IPS DF 6.9 (cell line): ENCODE data around the gene ACOX3.
"Not testable (repeated sequence)": the region's sequence is repeated elsewhere in the genome, so short reads cannot be mapped to it uniquely, and the experiment has no call there.

ENCODE experiments used
- DNase-seq: peaks from one replicate; pipeline ENCODE4 v3.0.0-alpha.2; 2013; ENCODE audit warnings: low read depth, low spot score
- H3K27ac ChIP-seq: one replicate; pipeline ENCODE4 v1.5.1; 2013; ENCODE audit warnings: low read length, control low read depth
- H3K27me3 ChIP-seq: 2 replicates; pipeline ENCODE4 v1.6.1; 2013; ENCODE audit warnings: mild to moderate bottlenecking, low read length; ENCODE audit not compliant: control insufficient read depth, insufficient read depth
- H3K36me3 ChIP-seq: 2 replicates; pipeline ENCODE4 v1.6.1; 2013; ENCODE audit warnings: low read length; ENCODE audit not compliant: control insufficient read depth, insufficient read depth
- H3K4me1 ChIP-seq: 2 replicates; pipeline ENCODE4 v1.6.1; 2013; ENCODE audit warnings: low read length; ENCODE audit not compliant: control insufficient read depth, insufficient read depth
- H3K4me3 ChIP-seq: 2 replicates; pipeline ENCODE4 v1.5.1; 2013; ENCODE audit warnings: mild to moderate bottlenecking, low read length
- H3K9me3 ChIP-seq: 2 replicates; pipeline ENCODE4 v1.6.1; 2013; ENCODE audit warnings: low read length, inconsistent platforms; ENCODE audit not compliant: control insufficient read depth, insufficient read depth
- WGBS: extraction: QIAGEN DNeasy Blood & Tissue Kit; methylation state at CpG from one replicate; pipeline ENCODE4 v1.1.7; 2013; ENCODE audit warnings: mixed read lengths, missing lambda C conversion rate; ENCODE audit not compliant: insufficient read length, insufficient coverage; 5-methylcytosine and 5-hydroxymethylcytosine counted together

ACOX3 gene

GRCh38 chr4:8387194-8387593 lies 53.3 kb downstream of the ACOX3 start:
- H3K27me3 ChIP-seq: no peaks in the 10 kb centered on the region
- no CpG with 5 or more reads among the region's 22 CpGs for WGBS
- H3K4me3 ChIP-seq: no peak overlapping the region
- no peaks in the 10 kb centered on the region for H3K9me3 ChIP-seq
- H3K27ac ChIP-seq: no peak overlapping the region
- DNase-seq: no peak
- H3K4me1 ChIP-seq: peaks cover under 1% of the 10 kb centered on the region; the same call in 1 of the 2 replicates
- H3K36me3 ChIP-seq: no peaks in the 10 kb centered on the region; the same call in 1 of the 2 replicates

GRCh38 chr4:8386731-8387130 lies 53.8 kb downstream of the ACOX3 start:
- no peaks in the 10 kb centered on the region for H3K4me1 ChIP-seq
- H3K9me3 ChIP-seq: no peaks in the 10 kb centered on the region
- no peak for DNase-seq
- no CpG with 5 or more reads among the region's 24 CpGs for WGBS
- H3K4me3 ChIP-seq: no peak overlapping the region
- H3K27me3 ChIP-seq: no peaks in the 10 kb centered on the region
- H3K36me3 ChIP-seq: no peaks in the 10 kb centered on the region; the same call in 1 of the 2 replicates
- H3K27ac ChIP-seq: no peak overlapping the region

DNA sequence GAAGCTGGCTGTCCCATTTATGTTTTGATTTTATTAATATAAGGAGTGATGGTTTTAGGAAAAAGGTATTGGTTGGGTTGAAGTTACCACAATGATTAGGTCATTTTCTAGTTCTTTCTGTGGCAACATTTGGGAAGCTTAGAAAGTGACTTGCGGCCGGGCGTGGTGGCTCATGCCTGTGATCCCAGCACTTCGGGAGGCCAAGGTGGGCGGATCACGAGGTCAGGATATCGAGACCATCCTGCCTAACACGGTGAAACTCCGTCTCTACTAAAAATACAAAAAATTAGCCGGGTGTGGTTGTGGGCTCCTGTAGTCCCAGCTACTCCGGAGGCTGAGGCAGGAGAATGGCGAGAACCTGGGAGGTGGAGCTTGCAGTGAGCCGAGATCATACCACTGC lies 54.4 kb downstream of the ACOX3 start:
- H3K9me3 ChIP-seq, H3K36me3 ChIP-seq, H3K4me3 ChIP-seq, H3K27ac ChIP-seq, H3K4me1 ChIP-seq, DNase-seq, H3K27me3 ChIP-seq: not testable (repeated sequence)
- no CpG with 5 or more reads among the region's 13 CpGs for WGBS

- no peak overlapping the region for H3K4me3 ChIP-seq
- no peaks in the 10 kb centered on the region for H3K9me3 ChIP-seq
- no peak overlapping the region for H3K27ac ChIP-seq
- WGBS: no CpG with 5 or more reads among the region's 11 CpGs
- DNase-seq: no peak
- no peaks in the 10 kb centered on the region; the same call in 1 of the 2 replicates for H3K36me3 ChIP-seq
- no peaks in the 10 kb centered on the region for H3K27me3 ChIP-seq
- no peaks in the 10 kb centered on the region for H3K4me1 ChIP-seq
Measured at GRCh38 chr4:8385611-8386010, 54.9 kb downstream of the ACOX3 start.

DNA sequence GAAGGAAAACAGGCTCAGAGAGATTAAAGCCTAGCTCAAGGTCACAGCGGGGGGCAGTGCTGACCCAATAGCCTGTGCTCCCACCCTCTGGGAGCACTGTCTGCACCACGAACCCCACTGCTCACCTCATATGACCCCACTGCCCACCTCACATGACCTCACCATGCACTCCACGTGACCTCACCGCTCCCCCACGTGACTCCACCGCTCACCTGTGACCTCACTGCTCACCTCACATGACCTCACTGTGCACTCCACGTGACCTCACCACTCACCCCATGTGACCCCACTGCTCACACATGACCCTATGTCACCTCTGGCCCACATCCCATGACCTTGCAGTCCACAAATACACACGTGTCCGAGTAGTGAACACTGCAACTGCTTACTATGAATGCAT lies 55.4 kb downstream of the ACOX3 start:
- Histone ChIP-seq H3K27me3 (no peaks in the 10 kb centered on the region), H3K36me3 (no peaks in the 10 kb centered on the region; the same call in 1 of the 2 replicates), H3K4me1 (no peaks in the 10 kb centered on the region), H3K27ac (no peak overlapping the region), H3K9me3 (no peaks in the 10 kb centered on the region), H3K4me3 (no peak overlapping the region)
- no CpG with 5 or more reads among the region's 9 CpGs for WGBS
- DNase-seq: no peak

- no CpG with 5 or more reads among the region's 26 CpGs for WGBS
Measured at GRCh38 chr4:8384397-8385060, 56.0 kb downstream of the ACOX3 start.

DNA sequence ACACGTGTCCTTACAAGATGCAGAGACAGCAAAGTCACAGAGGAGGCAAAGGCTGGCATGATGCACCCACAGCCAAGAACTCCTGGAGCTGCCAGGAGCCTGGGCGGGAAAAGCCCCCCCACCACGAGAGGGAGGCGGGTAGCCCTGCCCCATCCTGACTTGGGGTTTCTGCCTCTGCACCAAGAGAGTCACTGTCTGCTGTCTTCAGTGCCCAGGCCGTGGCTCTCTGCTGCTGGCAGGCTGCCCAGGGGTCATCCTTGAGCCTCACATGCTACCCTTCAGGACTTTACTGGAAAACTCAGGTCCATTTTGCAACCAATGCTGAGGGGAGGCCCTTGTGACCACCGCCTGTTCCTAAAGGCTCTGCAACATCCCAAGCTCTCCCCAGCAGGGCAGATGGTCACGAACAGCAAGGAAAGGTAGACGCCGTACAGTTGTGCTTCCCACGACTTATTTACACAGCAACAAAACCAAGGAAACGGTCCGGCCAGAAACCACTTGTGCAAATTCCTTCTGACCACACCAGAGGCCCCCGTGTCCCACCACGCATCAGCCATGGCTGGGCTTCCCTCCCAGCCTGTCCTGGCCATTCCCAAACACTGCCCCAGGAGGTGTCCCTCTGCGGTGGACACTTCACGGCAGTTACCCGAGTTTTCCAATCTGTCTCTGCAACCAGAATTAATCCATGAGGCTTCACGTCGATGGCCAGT lies 56.9 kb downstream of the ACOX3 start:
- Histone ChIP-seq H3K27me3 (no peaks in the 10 kb centered on the region), H3K27ac (no peak overlapping the region), H3K4me1 (no peaks in the 10 kb centered on the region), H3K36me3 (no peaks in the 10 kb centered on the region; the same call in 1 of the 2 replicates), H3K9me3 (no peaks in the 10 kb centered on the region), H3K4me3 (no peak overlapping the region)
- no CpG with 5 or more reads among the region's 19 CpGs for WGBS
- no peak for DNase-seq

More at GRCh38 chr4:8384397-8385060, 56.0 kb downstream of the ACOX3 start:
- Histone ChIP-seq H3K36me3 (no peaks in the 10 kb centered on the region; the same call in 1 of the 2 replicates), H3K9me3 (no peaks in the 10 kb centered on the region), H3K4me3 (no peak overlapping the region), H3K27me3 (no peaks in the 10 kb centered on the region), H3K4me1 (no peaks in the 10 kb centered on the region), H3K27ac (no peak overlapping the region)
- DNase-seq: no peak

- Histone ChIP-seq H3K9me3 (no peaks in the 10 kb centered on the region), H3K36me3 (no peaks in the 10 kb centered on the region; the same call in 1 of the 2 replicates), H3K27me3 (no peaks in the 10 kb centered on the region), H3K27ac (no peak overlapping the region), H3K4me3 (no peak overlapping the region), H3K4me1 (no peaks in the 10 kb centered on the region)
- no peak for DNase-seq
- WGBS: no CpG with 5 or more reads among the region's 14 CpGs
Measured at GRCh38 chr4:8383016-8383415, 57.5 kb downstream of the ACOX3 start.

DNA sequence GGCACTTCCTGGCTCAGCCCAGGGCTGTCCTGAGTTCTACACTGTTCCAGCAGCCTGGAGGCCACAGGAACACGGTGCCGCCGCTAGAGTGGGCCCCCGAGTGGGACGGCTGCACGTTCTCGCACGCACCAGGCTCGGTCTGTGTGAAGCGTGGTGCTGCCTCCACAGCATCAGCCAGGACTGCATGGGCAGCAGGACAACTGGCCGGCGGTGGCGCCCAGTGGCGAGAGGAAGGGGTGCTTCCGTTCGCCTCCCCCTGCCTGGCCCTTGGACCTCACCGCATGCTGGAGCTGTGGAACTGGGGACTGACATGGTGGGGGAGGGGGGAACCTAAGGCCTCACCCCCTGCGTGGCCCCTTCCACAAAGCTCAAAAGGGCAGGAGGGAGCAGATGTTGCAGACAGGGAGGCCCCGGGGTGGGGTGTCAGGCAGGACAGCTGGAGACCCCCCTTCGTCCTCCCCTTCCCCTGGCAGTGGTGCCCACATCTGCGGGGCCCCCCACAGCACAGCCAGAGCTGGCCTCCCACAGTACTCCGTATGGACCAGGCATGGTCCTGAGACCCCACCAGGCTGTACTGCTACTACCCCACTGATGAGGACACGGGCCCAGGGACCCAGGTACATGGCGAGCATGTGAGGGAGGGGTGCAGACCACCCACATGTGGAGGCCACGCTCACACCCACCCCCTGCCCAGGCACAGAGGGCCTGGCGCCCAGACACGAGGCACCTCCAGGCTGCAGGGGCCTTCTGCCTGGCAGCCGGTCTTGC lies 58.5 kb downstream of the ACOX3 start:
- H3K27ac ChIP-seq: no peak overlapping the region
- H3K36me3 ChIP-seq: no peaks in the 10 kb centered on the region; the same call in 1 of the 2 replicates
- no peaks in the 10 kb centered on the region for H3K27me3 ChIP-seq
- no CpG with 5 or more reads among the region's 28 CpGs for WGBS
- no peak for DNase-seq
- no peaks in the 10 kb centered on the region for H3K4me1 ChIP-seq
- H3K4me3 ChIP-seq: no peak overlapping the region
- no peaks in the 10 kb centered on the region for H3K9me3 ChIP-seq
